ENCODE data around the gene PXMP2.
"Not testable (repeated sequence)": the region's sequence is repeated elsewhere in the genome, so short reads cannot be mapped to it uniquely, and the experiment has no call there.

Gene PXMP2

GRCh38 chr12:132660052-132660451 is 27.3 kb upstream of the PXMP2 start:
- no peak for DNase-seq (ENCODE audit: low read depth in 2 of 2)

DNA sequence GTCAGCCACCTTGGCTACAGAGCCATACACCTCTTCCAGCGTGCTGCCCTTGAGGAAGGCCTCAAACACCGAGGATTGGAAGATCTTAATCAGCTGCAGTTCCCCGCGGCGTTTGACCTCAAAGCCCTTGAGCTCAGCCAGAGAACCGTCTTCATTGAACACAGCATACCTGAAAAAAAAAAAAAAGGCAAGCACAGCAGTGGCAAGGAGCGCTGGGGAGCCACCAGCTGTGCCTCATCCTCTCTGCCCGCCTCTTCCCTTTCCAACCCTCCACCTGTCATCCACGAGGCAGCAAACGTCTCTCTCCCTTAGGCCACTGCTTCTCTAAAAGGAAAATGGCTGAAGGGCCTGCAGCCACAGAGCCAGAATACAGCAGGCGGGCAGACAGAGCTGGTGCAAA is 26.4 kb upstream of the PXMP2 start:
- DNase-seq (ENCODE audit: low read depth in 2 of 2) = no peak

DNA sequence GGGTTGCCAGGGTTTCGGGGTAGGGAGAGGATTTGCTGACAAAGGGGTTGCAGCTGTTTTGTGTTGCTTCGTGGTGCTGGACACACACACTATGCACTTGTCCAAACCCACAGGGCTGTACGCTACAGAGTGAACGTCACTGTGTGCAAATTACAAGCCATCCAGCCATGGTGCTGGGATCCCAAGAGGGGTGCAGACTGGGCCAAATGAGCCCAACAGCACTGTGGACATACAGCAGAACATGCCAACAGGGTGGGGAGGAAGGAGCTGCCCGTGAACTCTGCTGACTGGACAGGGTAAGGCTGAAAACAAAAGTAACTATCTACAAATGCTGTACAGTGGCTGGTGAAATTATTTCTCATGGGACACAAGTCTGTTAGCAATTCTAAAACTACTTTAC is 25.4 kb upstream of the PXMP2 start:
- no peak for DNase-seq (ENCODE audit: low read depth in 2 of 2)

DNA sequence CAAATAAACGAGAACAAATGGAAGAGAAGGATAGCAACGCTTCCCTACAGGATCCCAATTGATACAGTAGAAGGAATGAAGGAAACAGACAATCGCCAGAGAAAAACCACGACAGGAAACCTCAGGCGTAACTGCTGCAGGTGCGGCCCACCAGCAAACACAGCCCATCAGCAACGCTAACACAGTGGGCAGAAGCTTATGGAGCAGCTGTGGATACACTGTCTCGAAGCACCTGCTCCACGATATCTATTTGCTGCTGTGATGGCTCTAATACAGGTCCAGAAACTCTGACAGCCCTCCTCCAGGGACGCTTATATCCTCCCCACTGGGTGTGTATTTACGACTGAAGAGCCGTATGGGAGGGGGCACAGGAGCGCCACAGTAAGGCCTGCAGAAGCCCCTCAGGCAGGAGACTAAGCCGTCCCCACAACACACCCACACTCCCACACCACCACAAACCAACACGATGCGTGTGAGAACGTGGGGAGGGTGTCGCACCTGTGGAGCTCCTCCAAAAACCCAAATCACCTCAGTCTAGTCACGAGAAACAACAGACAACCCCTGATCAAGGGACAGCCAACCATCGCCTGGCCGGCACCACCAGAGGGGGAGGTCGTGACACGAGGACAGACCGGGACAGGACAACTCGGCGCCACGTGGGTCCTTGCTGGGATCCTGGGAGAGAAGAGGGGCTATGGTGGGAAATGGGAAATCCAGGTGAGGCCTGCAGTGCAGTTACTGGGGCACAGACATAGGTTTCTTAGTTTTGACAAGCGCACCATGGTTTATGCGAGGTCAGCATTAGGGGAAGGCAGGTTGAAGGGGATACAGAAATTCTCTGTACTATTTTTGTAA is 24.3 kb upstream of the PXMP2 start:
- DNase-seq (ENCODE audit: low read depth in 2 of 2) = no peak

DNA sequence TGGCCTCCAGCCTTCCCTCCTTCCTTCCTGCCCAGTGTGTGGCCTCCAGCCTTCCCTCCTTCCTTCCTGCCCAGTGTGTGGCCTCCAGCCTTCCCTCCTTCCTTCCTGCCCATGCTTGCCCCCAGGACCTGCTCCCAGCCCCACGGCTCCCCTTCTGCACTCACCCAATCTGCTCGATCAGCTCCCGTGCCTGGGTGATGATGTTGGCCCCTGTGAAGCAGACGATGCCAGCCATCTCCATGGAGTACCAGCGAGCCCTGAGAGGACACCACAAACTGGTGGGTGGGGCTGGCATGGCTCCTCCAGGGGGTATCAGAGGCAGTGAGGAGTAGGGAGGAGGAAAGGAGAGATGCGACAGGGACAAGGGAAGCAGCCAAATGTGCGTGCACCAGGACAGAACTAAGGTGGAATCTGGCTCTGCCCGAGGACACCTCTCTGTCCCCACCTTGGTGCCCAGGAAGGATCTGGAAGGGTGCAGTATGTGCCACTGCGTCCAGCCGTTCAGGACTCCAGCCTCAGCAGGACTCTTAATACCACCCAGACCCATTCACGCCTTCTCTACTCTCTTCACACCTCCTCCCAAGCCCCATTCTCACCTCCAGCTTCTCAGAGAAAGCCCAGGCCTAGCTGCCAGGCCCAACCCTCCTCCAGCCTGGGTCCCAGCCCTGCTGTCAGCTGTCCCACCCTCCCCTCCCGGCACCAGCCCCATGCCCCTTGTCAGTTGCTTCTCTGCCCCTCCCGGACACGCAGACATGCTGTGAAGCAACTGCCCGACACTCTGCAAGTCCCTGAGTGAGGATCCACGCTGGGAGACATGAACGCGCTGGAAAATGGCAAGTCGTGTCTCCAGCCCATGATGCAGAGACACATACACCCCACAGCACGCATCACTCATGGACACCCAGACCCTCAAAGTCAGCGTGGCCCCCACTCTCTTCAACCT is 22.9 kb upstream of the PXMP2 start:
- DNase-seq (ENCODE audit: low read depth in 2 of 2) = no peak

DNA sequence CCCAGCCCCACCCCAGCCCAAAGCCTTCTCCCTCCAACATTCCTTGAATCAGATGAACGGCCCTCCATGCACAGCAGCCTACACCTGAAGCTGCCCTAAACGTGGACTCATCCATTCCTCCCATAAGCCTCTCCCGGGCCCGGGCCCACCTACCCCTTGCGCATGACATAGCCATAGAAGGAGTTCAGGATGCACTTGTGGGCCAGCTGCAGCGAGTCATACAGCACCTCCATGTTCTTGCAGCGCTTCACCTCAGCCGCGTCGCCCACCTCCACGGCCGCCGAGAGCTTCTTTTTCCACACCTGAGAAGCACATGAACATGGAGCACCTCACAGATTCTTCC is 22.3 kb upstream of the PXMP2 start:
- no peak for DNase-seq (ENCODE audit: low read depth in 2 of 2)

GRCh38 chr12:132665794-132666193 is 21.6 kb upstream of the PXMP2 start:
- DNase-seq (ENCODE audit: low read depth in 2 of 2) = no peak

DNA sequence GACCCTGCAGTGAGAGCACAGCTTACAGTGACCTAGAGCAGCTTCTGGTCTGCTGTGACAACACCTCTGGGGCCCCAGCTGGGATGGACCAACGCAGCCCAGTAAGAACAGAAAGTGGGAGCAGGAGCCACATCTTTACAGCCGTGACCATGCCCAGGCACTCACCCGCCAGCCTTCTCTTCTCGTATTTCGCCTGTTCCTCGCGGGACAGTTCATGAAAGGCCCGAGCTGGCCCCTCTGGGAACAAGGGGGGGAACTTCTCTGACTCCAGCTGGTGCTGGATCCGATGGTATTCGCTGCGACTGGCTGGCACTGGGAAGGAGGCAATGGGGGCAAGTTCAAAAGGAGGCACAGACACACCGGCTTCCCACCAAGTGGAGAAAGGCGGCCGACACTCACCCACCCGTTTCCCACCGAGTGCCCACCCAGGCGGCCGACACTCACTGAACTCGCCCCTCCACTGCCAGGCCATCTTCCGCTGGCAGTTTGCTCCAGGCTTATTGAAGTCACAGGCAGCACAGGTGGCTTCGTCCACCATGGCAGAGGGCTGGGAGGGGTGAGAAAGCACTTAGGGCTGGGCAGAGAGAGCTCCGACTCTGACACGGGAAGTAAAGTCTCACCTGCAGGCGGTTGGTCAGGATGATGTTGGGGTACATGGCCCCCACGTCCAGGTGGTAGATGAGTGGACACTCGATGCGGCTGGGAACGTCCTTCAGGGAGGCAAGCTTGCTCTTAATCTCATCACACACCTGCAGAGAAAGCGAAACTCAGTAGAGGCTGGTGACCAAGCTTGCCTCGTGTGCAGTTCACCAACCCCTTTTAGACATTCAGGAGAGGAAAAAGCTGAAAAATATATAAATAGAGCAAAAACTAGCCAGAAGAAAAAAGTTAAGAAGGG is 18.9 kb upstream of the PXMP2 start:
- no peak for DNase-seq (ENCODE audit: low read depth in 2 of 2)

GRCh38 chr12:132669166-132669879 is 18.1 kb upstream of the PXMP2 start:
- DNase-seq (ENCODE audit: low read depth in 2 of 2) = no peak

- DNase-seq (ENCODE audit: low read depth in 2 of 2) = no peak
These were observed 15.3 kb upstream of the PXMP2 start for GRCh38 chr12:132672116-132672515.

GRCh38 chr12:132672678-132673077 is 14.7 kb upstream of the PXMP2 start:
- DNase-seq (ENCODE audit: low read depth in 2 of 2) = no peak

GRCh38 chr12:132673288-132674179 is 13.9 kb upstream of the PXMP2 start:
- no peak for DNase-seq (ENCODE audit: low read depth in 2 of 2)

DNA sequence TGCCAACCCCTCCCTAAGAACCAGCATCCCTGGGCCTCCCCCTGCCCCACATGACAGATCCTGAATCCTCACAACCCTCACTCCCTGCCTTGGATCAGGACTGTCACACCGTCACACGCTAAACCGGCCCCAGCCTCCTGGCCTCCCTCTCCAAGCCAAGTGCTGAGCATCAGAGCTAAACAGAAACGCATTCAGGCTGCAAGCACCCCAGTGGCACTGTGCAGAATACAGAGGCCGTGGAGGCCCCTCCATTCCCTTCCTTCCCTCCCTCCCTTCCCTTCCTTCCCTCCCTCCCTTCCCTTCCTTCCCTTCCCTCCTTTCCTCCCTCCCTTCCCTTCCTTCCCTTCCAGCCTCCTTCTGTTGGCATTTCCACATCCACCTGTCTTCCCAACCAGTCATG is 12.8 kb upstream of the PXMP2 start:
- DNase-seq (ENCODE audit: low read depth in 2 of 2) = no peak

DNA sequence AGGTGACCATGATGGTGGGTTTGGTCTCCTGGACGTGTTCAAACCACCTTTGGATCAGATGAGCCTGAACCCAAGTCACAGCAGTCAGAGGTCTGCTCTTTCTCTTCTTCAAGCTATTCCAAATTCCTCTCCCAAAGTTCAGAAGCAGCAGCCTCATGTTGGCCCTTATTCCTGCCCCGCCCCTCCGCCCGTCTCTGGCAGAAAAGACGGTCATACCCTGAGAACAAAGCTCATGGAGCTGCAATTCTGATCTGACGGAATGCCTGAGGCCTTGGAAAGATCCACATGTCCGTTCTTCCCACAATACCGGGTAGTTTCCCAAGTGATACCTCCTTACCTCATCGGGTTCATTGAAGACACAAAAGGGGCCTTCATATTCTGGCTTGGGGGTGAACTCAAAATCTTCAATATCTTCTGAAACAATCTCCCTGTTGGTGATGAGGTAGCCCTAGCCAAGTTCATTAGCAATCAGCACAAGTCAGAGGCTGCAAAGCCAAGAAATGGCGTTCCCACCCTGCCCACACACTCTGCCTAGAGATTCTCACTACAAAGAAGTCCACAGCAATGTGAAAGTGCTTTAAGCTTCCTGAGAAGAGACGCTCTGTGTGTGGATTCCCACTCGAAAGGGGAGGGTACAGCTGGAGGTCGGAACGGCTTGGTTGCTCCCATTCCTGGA is 11.5 kb upstream of the PXMP2 start:
- DNase-seq (ENCODE audit: low read depth in 2 of 2) = no peak

- DNase-seq (ENCODE audit: low read depth in 2 of 2) = no peak
These were observed 9.9 kb upstream of the PXMP2 start for GRCh38 chr12:132677492-132677891.

GRCh38 chr12:132685400-132685799 is 2.0 kb upstream of the PXMP2 start:
- DNase-seq (ENCODE audit: low read depth in 2 of 2) = no peak

DNA sequence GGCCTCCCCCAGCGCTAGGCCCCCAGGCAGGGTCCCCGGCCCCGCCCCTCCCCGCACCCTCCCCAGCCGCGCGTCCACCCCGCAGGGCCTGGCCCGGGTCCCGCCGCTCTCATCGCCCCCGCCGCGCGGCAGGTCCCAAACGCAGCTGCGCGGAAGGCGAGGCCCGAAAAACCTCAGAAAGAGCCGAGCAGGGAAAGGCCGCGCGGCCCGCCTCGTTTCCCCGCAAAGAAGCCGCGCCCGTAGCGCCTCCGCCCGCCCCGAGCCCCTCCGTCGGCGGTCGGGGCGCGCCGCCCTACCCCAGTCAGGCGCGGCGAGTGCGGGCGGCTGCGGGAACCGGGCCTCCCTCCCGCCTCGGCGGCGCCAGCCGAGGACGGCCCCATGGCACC is 569 bp upstream of the PXMP2 start:
- DNase-seq (ENCODE audit: low read depth in 2 of 2) = no peak

DNA sequence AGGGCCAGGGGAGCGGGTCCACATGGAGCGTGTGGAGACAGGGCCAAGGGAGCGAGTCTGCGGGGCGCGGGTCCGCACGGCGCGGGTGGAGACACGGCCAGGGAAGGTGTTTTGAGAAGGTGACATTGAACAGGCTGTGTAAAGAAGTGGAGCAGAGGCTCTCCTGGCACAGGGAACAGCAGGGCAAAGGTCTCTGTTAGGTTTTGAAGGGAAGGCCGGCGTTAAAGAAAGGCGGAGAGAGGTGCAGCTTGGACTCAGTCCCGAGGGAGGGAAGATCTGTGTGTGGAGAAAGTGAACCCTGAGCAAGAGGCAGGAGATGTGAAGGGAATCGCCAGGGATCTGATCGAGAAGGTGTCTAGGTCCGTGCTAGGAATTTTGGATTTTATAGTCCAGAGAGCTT is 1.8 kb downstream of the PXMP2 start:
- DNase-seq (ENCODE audit: low read depth in 2 of 2) = no peak

GRCh38 chr12:132690112-132690511 is 2.7 kb downstream of the PXMP2 start:
- DNase-seq (ENCODE audit: low read depth in 2 of 2) = no peak

GRCh38 chr12:132692030-132692429 is 4.6 kb downstream of the PXMP2 start:
- not testable (repeated sequence) for DNase-seq (ENCODE audit: low read depth in 2 of 2)

Data from stimulated activated CD4-positive, alpha-beta T cell treated with anti-CD3 and anti-CD28 coated beads, Interleukin-1b, Interleukin-23, amount 100 ng/mL, for 4 hours (primary cell).